Cerebellar nuclear complex (tissue), 1 donor: ENCODE data around the gene ENKD1.
A peak's percentile ranks its signal among the peaks of the same experiment; 100 is the strongest.

Source experiments
- DNase-seq, 2 experiments: peaks; one replicate each; lab custom pipeline; 2025; lab: John Stamatoyannopoulos, UW

ENKD1 gene

GRCh38 chr16:67679935-67680897 lies 13.7 kb upstream of the ENKD1 start:
- no peak for DNase-seq

- DNase-seq, result no peak
Measured at GRCh38 chr16:67678354-67679023, 11.9 kb upstream of the ENKD1 start.

GRCh38 chr16:67677712-67678111 lies 11.2 kb upstream of the ENKD1 start:
- no peak for DNase-seq

- DNase-seq, result no peak
Measured at GRCh38 chr16:67676939-67677338, 10.4 kb upstream of the ENKD1 start.

GRCh38 chr16:67676516-67676915 lies 10.0 kb upstream of the ENKD1 start:
- DNase-seq, result no peak

- DNase-seq, result no peak
Measured at GRCh38 chr16:67675999-67676398, 9.4 kb upstream of the ENKD1 start.

- no peak for DNase-seq
Measured at GRCh38 chr16:67675579-67675935, 9.0 kb upstream of the ENKD1 start.

- no peak for DNase-seq
Measured at GRCh38 chr16:67674851-67675578, 8.5 kb upstream of the ENKD1 start.

GRCh38 chr16:67673712-67674580 lies 7.4 kb upstream of the ENKD1 start:
- DNase-seq, result peak in 1 of 2 experiments; percentile 29

GRCh38 chr16:67672739-67673662 lies 6.5 kb upstream of the ENKD1 start:
- peak in 1 of 2 experiments; percentile 84 for DNase-seq

- peak; percentile 84 to 92 for DNase-seq
Measured at GRCh38 chr16:67672306-67672705, 5.8 kb upstream of the ENKD1 start.

- no peak for DNase-seq
Measured at GRCh38 chr16:67669499-67670101, 3.0 kb upstream of the ENKD1 start.

- no peak for DNase-seq
Measured at GRCh38 chr16:67668495-67669157, 2.1 kb upstream of the ENKD1 start.

GRCh38 chr16:67667817-67668494 lies 1.4 kb upstream of the ENKD1 start:
- peak in 1 of 2 experiments; percentile 28 for DNase-seq

GRCh38 chr16:67667453-67667816 lies 885 bp upstream of the ENKD1 start:
- DNase-seq, result no peak

GRCh38 chr16:67666032-67666551 lies 458 bp downstream of the ENKD1 start:
- DNase-seq, result no peak

GRCh38 chr16:67665598-67665997 lies 952 bp downstream of the ENKD1 start:
- no peak for DNase-seq

- DNase-seq, result no peak
Measured at GRCh38 chr16:67664871-67665270, 1.7 kb downstream of the ENKD1 start.

- peak; percentile 23 to 67 for DNase-seq
Measured at GRCh38 chr16:67664258-67664657, 2.3 kb downstream of the ENKD1 start.
